HL-60 (cell line): ENCODE results near the gene DHX34.

ENCODE experiments used
- DNase-seq, 2 experiments: peaks; one replicate each; pipeline ENCODE4 v3.0.0-alpha.2; 2010 to 2020; ENCODE audit warnings: low read depth in 1 of 2, low spot score in 1 of 2
- H3K27ac ChIP-seq: fragments of 250-450 bp; sonication (Bioruptor Pico); replicated peaks from 2 replicates; pipeline ENCODE4 v1.5.1; 2020; ENCODE audit warnings: mild to moderate bottlenecking, moderate library complexity
- H3K27me3 ChIP-seq: fragments of 250-450 bp; sonication (Bioruptor Pico); 2 replicates; pipeline ENCODE4 v1.5.1; 2021; ENCODE audit warnings: mild to moderate bottlenecking, moderate library complexity; ENCODE audit not compliant: insufficient read depth, poor library complexity, severe bottlenecking
- H3K4me3 ChIP-seq: replicated peaks from 2 replicates; pipeline ENCODE4 v1.5.1; 2011; ENCODE audit warnings: mild to moderate bottlenecking, control low read depth, low read length; ENCODE audit not compliant: insufficient read depth
- CTCF ChIP-seq: IDR thresholded peaks from one replicate; pipeline ENCODE4 v1.5.1; 2011; ENCODE audit warnings: low read length, control low read depth, inconsistent platforms; ENCODE audit not compliant: insufficient read depth
- GABPA ChIP-seq: IDR thresholded peaks from 2 replicates; pipeline ENCODE4 v1.6.1; 2012; ENCODE audit warnings: low read depth
- POLR2AphosphoS5 ChIP-seq: IDR thresholded peaks from 2 replicates; pipeline ENCODE4 v1.6.1; 2012; ENCODE audit warnings: low read depth
- REST ChIP-seq: IDR thresholded peaks from 2 replicates; pipeline ENCODE4 v1.6.1; 2012; ENCODE audit warnings: low read depth; ENCODE audit not compliant: insufficient replicate concordance
- SPI1 ChIP-seq: IDR thresholded peaks from 2 replicates; pipeline ENCODE4 v1.6.1; 2012; ENCODE audit warnings: low read depth, mild to moderate bottlenecking, borderline replicate concordance

Gene DHX34

GRCh38 chr19:47377801-47378200 is 28.7 kb downstream of the DHX34 start:
- Histone ChIP-seq H3K27me3 (no peaks in the 10 kb centered on the region), H3K4me3 (no peak overlapping the region), H3K27ac (no peak overlapping the region)
- no peak for DNase-seq
- no peak for TF ChIP-seq SPI1
- no peak for TF ChIP-seq GABPA
- no peak for TF ChIP-seq REST
- no peak for TF ChIP-seq CTCF
- TF ChIP-seq POLR2AphosphoS5: no peak

GRCh38 chr19:47378246-47378645 is 29.1 kb downstream of the DHX34 start:
- Histone ChIP-seq H3K27ac (no peak overlapping the region), H3K4me3 (no peak overlapping the region), H3K27me3 (no peaks in the 10 kb centered on the region)
- DNase-seq: no peak
- TF ChIP-seq SPI1 (no peak), GABPA (no peak), REST (no peak), CTCF (no peak), POLR2AphosphoS5 (no peak)

DNA sequence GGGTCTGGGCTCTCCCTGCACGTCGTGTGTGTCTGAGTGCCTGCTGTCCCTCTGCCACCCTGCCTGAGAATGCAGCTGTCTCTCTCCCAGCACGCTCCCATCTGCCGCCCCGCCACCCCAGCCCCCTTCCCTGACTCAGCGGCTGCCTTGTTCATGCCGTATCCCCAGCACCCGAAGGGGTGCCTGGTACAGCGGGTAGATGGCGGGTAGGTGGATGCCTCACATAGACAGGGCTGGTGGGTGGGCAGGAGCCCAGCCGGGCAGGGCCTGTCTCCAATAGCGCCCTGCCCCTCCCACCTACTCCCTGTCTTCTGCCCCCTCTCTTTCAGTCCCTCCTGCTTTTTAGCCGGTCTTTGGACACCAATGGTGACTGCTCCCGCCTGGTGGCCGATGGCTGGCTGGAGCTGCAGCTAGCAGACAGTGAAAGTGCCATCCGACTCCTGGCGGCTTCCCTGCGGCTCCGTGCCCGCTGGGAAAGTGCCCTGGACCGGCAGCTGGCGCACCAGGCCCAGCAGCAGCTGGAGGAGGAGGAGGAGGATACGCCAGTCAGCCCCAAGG is 30.3 kb downstream of the DHX34 start:
- no peak overlapping the region for H3K4me3 ChIP-seq
- TF ChIP-seq GABPA (no peak), SPI1 (no peak), CTCF (no peak), REST (no peak), POLR2AphosphoS5 (no peak)
- no peak for DNase-seq
- H3K27ac ChIP-seq: no peak overlapping the region
- H3K27me3 ChIP-seq: no peaks in the 10 kb centered on the region
